GM18870 (cell line): ENCODE data around the gene ZNF878.
A peak's percentile ranks its signal among the peaks of the same experiment; 100 is the strongest.
"Not testable (repeated sequence)": the region's sequence is repeated elsewhere in the genome, so short reads cannot be mapped to it uniquely, and the experiment has no call there.

Experiments used
- ATAC-seq: cut with Tn5 transposase; IDR thresholded peaks from one replicate; pipeline ENCODE4 v1.9.1; 2021; ENCODE audit warnings: moderate library complexity; ENCODE audit not compliant: unreplicated experiment

ZNF878 gene

GRCh38 chr19:12052497-12053169 lies at the start of gene ZNF878:
Gene ZNF878, minus strand, starts transcription at chr19:12052961. Its CDS starts 160 bp downstream, at chr19:12052801.
- ATAC-seq: peak; percentile 64

GRCh38 chr19:12098040-12098439 lies 45.3 kb upstream of the ZNF878 start:
- no peak for ATAC-seq

- no peak for ATAC-seq
Measured at GRCh38 chr19:12095111-12095790, 42.5 kb upstream of the ZNF878 start.

GRCh38 chr19:12093777-12094176 lies 41.0 kb upstream of the ZNF878 start:
- no peak for ATAC-seq

GRCh38 chr19:12092956-12093355 lies 40.2 kb upstream of the ZNF878 start:
- no peak for ATAC-seq

- ATAC-seq: no peak
Measured at GRCh38 chr19:12092065-12092867, 39.5 kb upstream of the ZNF878 start.

GRCh38 chr19:12090807-12091206 lies 38.0 kb upstream of the ZNF878 start:
- ATAC-seq: no peak

- ATAC-seq: no peak
Measured at GRCh38 chr19:12085074-12085818, 32.5 kb upstream of the ZNF878 start.

GRCh38 chr19:12083336-12083735 lies 30.6 kb upstream of the ZNF878 start:
- not testable (repeated sequence) for ATAC-seq

- ATAC-seq: no peak
Measured at GRCh38 chr19:12077375-12077774, 24.6 kb upstream of the ZNF878 start.

- ATAC-seq: not testable (repeated sequence)
Measured at GRCh38 chr19:12076331-12076730, 23.6 kb upstream of the ZNF878 start.

GRCh38 chr19:12075538-12076139 lies 22.9 kb upstream of the ZNF878 start:
- no peak for ATAC-seq

- ATAC-seq: peak; percentile 48
Measured at GRCh38 chr19:12064590-12065538, 12.1 kb upstream of the ZNF878 start, which contains the start of gene ZNF844. Gene ZNF844, plus strand, starts transcription at chr19:12064731. Its CDS starts 143 bp downstream, at chr19:12064874.

- no peak for ATAC-seq
Measured at GRCh38 chr19:12055784-12056183, 3.0 kb upstream of the ZNF878 start.

GRCh38 chr19:12052091-12052496 lies 667 bp downstream of the ZNF878 start:
- no peak for ATAC-seq

GRCh38 chr19:12047868-12048267 lies 4.9 kb downstream of the ZNF878 start:
- ATAC-seq: no peak

- no peak for ATAC-seq
Measured at GRCh38 chr19:12043752-12044422, 8.9 kb downstream of the ZNF878 start.

GRCh38 chr19:12042893-12043292 lies 9.9 kb downstream of the ZNF878 start:
- no peak for ATAC-seq
